SK-N-SH (cell line): ENCODE measurements around the gene CDH15. TPM values are rescaled to one million over a fixed set of nuclear protein-coding genes. Genes with fewer than 3 reads are reported as not detected.
"Not testable (repeated sequence)": the region's sequence is repeated elsewhere in the genome, so short reads cannot be mapped to it uniquely, and the experiment has no call there.

Experiments used
- CTCF ChIA-PET: fragments of 300-600, 350-600 bp; formaldehyde crosslinking; extraction: SDS; loops from one replicate; lab custom pipeline; 2021; lab: Yijun Ruan, JAX
- POLR2A ChIA-PET: fragments of 350-600 bp; sonication (Branson Sonifier 250); formaldehyde crosslinking; extraction: SDS; loops from one replicate; lab custom pipeline; 2020; ENCODE audit warnings: antibody characterized with exemption, inconsistent platforms; lab: Yijun Ruan, JAX
- DNase-seq: peaks from one replicate; pipeline ENCODE4 v3.0.0; 2012
- H2AFZ ChIP-seq: fragments of 200-600 bp; sonication (generic); 2 replicates; pipeline ENCODE4 v1.8.1; 2016; ENCODE audit warnings: antibody characterized with exemption, mild to moderate bottlenecking, low read depth
- H3F3A ChIP-seq: fragments of 200-600 bp; sonication (generic); replicated peaks from 2 replicates; pipeline ENCODE3; 2016; ENCODE audit warnings: antibody characterized with exemption, mild to moderate bottlenecking; ENCODE audit not compliant: insufficient read depth
- H3K27ac ChIP-seq, 2 experiments: fragments of 200-500 bp in 1 of 2; fragments of 200-600 bp in 1 of 2; sonication (Bioruptor generic) in 1 of 2; sonication (generic), shearing (Covaris generic) in 1 of 2; 2 replicates each; pipeline versions ENCODE4 v1.5.1 to v1.6.1; 2014 to 2016; ENCODE audit warnings: low read depth in 2 of 2, inconsistent platforms in 1 of 2, low read length in 1 of 2, mild to moderate bottlenecking in 1 of 2, mixed read lengths in 1 of 2
- H3K27me3 ChIP-seq: fragments of 200-600 bp; sonication (generic), shearing (Covaris generic); 2 replicates; pipeline ENCODE4 v1.6.1; 2016; ENCODE audit warnings: mixed run types; ENCODE audit not compliant: insufficient read depth
- H3K36me3 ChIP-seq, 2 experiments: fragments of 200-500 bp in 1 of 2; fragments of 200-600 bp in 1 of 2; sonication (Bioruptor generic) in 1 of 2; sonication (generic) in 1 of 2; replicated peaks in 1 of 2; 2 replicates each; pipeline versions ENCODE3 to v1.5.1; 2014 to 2016; ENCODE audit warnings: low read length in 1 of 2, mild to moderate bottlenecking in 1 of 2; ENCODE audit not compliant: insufficient read depth in 2 of 2, control insufficient read depth in 1 of 2
- H3K4me1 ChIP-seq, 2 experiments: fragments of 200-500 bp in 1 of 2; fragments of 200-600 bp in 1 of 2; sonication (Bioruptor generic) in 1 of 2; sonication (generic), shearing (Covaris generic) in 1 of 2; 2 replicates each; pipeline versions ENCODE4 v1.5.1 to v1.6.1; 2014 to 2016; ENCODE audit warnings: low read depth in 1 of 2, low read length in 1 of 2, mixed run types in 1 of 2; ENCODE audit not compliant: insufficient read depth in 2 of 2, control insufficient read depth in 1 of 2
- H3K4me2 ChIP-seq: fragments of 200-600 bp; sonication (generic), shearing (Covaris generic); 2 replicates; pipeline ENCODE4 v1.6.1; 2017; ENCODE audit warnings: mixed run types
- H3K4me3 ChIP-seq, 2 experiments: fragments of 200-500 bp in 1 of 2; fragments of 200-600 bp in 1 of 2; sonication (Bioruptor generic) in 1 of 2; sonication (generic), shearing (Covaris generic) in 1 of 2; 2 replicates each; pipeline versions ENCODE4 v1.5.1 to v1.8.1; 2014 to 2016; ENCODE audit warnings: low read depth in 2 of 2, inconsistent platforms in 1 of 2, low read length in 1 of 2, mild to moderate bottlenecking in 1 of 2, mixed read lengths in 1 of 2, moderate library complexity in 1 of 2
- H3K79me2 ChIP-seq: fragments of 200-600 bp; sonication (generic); 2 replicates; pipeline ENCODE4 v1.8.1; 2017; ENCODE audit warnings: mild to moderate bottlenecking; ENCODE audit not compliant: insufficient read depth
- H3K9ac ChIP-seq: fragments of 200-600 bp; sonication (generic); 2 replicates; pipeline ENCODE4 v1.6.1; 2017; ENCODE audit warnings: mixed run types
- H3K9me2 ChIP-seq: fragments of 200-600 bp; sonication (generic); 2 replicates; pipeline ENCODE4 v1.6.1; 2017; ENCODE audit warnings: mixed run types
- H3K9me3 ChIP-seq: fragments of 200-600 bp; sonication (generic); 2 replicates; pipeline ENCODE4 v1.6.1; 2017; ENCODE audit warnings: mixed run types, mild to moderate bottlenecking, moderate library complexity
- H4K20me1 ChIP-seq: fragments of 200-600 bp; sonication (generic); 2 replicates; pipeline ENCODE4 v1.6.1; 2017; ENCODE audit warnings: mild to moderate bottlenecking, mixed run types; ENCODE audit not compliant: insufficient read depth
- ELF1 ChIP-seq: IDR thresholded peaks from 2 replicates; pipeline ENCODE4 v1.4.0; 2012
- EZH2phosphoT487 ChIP-seq: fragments of 200-600 bp; sonication (generic); IDR thresholded peaks from 2 replicates; pipeline ENCODE4 v1.6.1; 2017; ENCODE audit warnings: low read depth, mixed run types, mild to moderate bottlenecking, antibody characterized with exemption, moderate library complexity, borderline replicate concordance
- FOXM1 ChIP-seq: IDR thresholded peaks from 2 replicates; pipeline ENCODE4 v1.4.0; 2012; ENCODE audit warnings: low read depth, mild to moderate bottlenecking
- GATA2 ChIP-seq: sonication (generic); formaldehyde crosslinking; IDR thresholded peaks from 2 replicates; pipeline ENCODE4 v1.5.0; 2020; ENCODE audit warnings: mild to moderate bottlenecking, missing genetic modification reagents
- NFIC ChIP-seq: IDR thresholded peaks from 2 replicates; pipeline ENCODE4 v1.4.0; 2012; ENCODE audit warnings: borderline replicate concordance
- NRF1 ChIP-seq: IDR thresholded peaks from 2 replicates; pipeline ENCODE4 v1.6.1; 2012; ENCODE audit warnings: low read depth, mild to moderate bottlenecking, low read length
- WGBS: methylation state at CpG from one replicate; pipeline ENCODE4 v1.1.6; 2017; ENCODE audit warnings: low lambda C conversion rate; 5-methylcytosine and 5-hydroxymethylcytosine counted together
- polyA plus RNA-seq, 3 experiments: library from polyadenylated mRNA; depleted of rRNA; stranded (reverse); fragments of >200 nt; gene quantifications; 2 replicates each; pipeline ENCODE4 v1.2.3, GENCODE V29; 2012

CDH15 gene
- polyA plus RNA-seq, 1 of the 3 experiments (the other 2 are of a cell fraction), result 0.03 TPM

DNA sequence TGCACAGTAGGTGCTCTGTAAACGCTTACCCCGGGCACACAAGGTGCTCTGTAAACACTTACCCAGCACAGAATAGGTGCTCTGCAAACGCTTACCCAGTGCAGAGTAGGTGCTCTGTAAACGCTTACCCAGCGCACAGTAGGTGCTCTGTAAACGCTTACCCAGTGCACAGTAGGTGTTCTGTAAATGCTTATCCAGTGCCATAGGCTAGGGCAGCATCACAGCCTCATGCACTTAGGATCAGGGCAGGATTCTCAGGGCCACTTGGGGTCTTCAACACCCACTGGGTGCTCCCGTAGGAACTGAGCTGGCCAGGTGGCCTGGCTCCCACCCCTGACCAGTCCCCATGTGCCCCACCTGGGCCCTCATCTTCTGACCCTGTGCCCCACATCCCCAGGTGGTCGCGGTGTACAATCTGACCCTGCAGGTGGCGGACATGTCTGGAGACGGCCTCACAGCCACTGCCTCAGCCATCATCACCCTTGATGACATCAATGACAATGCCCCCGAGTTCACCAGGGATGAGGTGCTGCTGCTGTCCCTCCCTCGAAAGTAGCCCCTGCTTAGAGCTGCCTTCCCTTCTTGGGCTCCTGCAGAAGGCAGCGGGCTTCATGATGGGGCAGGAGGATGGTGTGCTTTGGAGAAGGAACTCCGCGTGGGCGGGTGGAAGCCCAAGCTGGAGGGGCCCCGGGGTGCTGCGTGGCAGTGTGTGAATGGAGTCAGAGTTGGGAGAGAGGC is 15.7 kb downstream of the CDH15 start:
- no peak for TF ChIP-seq NFIC
- Histone ChIP-seq H3K27ac (no peak overlapping the region), H3K9me2 (no peaks in the 10 kb centered on the region), H3K4me3 (no peak overlapping the region), H3K9me3 (no peaks in the 10 kb centered on the region), H3K36me3 (no peaks in the 10 kb centered on the region), H3K27me3 (peaks cover 39% of the 10 kb centered on the region), H3K79me2 (no peaks in the 10 kb centered on the region), H3K4me1 (peaks cover 0 to 11% of the 10 kb centered on the region in 2 experiments; a peak in 1 of 4 replicates), H3F3A (peaks cover 23% of the 10 kb centered on the region), H3K9ac (no peak overlapping the region), H4K20me1 (peaks cover 10% of the 10 kb centered on the region; the same call in 1 of the 2 replicates), H2AFZ (no peak overlapping the region), H3K4me2 (no peak overlapping the region)
- no peak for DNase-seq
- WGBS, result 32% methylated on average over 13 of the region's 19 CpGs
- POLR2A ChIA-PET, result no interaction called here
- CTCF ChIA-PET, result interaction anchor here (1.2 kb wide), 1 partner anchor 20 kb away, joined by 5 read pairs; no protein-coding TSS in a partner anchor

DNA sequence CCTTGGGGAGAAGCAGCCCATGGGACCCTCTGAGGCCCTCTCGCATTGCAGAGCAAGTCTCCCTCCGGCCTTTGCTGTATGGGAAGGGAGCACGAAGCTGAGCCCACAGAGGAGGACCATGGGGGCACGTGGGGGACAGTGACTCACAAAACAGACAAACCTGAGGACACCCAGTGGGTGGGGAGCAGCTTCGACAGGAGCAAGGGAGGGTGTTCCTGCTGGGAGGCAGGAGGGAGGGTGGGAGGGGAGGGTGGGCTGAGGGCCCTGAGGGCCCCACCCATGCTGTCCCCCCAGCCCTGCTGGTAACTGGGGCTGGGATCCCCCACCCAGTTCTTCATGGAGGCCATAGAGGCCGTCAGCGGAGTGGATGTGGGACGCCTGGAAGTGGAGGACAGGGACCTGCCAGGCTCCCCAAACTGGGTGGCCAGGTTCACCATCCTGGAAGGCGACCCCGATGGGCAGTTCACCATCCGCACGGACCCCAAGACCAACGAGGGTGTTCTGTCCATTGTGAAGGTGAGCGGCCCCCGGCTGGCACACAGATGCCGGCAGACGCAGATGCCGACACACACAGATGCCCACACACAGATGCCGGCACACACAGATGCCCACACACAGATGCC is 16.3 kb downstream of the CDH15 start:
- Histone ChIP-seq H3F3A (peaks cover 23% of the 10 kb centered on the region), H3K79me2 (no peaks in the 10 kb centered on the region), H3K9ac (no peak overlapping the region), H3K4me3 (no peak overlapping the region), H3K36me3 (no peaks in the 10 kb centered on the region), H4K20me1 (peaks cover 10% of the 10 kb centered on the region; the same call in 1 of the 2 replicates), H3K9me3 (no peaks in the 10 kb centered on the region), H3K4me1 (peaks cover 0 to 12% of the 10 kb centered on the region in 2 experiments; a peak in 1 of 4 replicates), H3K27me3 (peaks cover 32% of the 10 kb centered on the region), H2AFZ (no peak overlapping the region), H3K9me2 (no peaks in the 10 kb centered on the region), H3K27ac (no peak overlapping the region), H3K4me2 (no peak overlapping the region)
- ChIA-PET CTCF (interaction anchor here (1.2 kb wide), 1 partner anchor 21 kb away, joined by 5 read pairs; no protein-coding TSS in a partner anchor), POLR2A (no interaction called here)
- whole genome bisulfite sequencing, result 33% methylated on average over 11 of the region's 19 CpGs
- DNase-seq, result no peak
- TF ChIP-seq GATA2 (CRISPR knock-in tag) (no peak), EZH2phosphoT487 (no peak), ELF1 (no peak), FOXM1 (no peak), NRF1 (no peak)

DNA sequence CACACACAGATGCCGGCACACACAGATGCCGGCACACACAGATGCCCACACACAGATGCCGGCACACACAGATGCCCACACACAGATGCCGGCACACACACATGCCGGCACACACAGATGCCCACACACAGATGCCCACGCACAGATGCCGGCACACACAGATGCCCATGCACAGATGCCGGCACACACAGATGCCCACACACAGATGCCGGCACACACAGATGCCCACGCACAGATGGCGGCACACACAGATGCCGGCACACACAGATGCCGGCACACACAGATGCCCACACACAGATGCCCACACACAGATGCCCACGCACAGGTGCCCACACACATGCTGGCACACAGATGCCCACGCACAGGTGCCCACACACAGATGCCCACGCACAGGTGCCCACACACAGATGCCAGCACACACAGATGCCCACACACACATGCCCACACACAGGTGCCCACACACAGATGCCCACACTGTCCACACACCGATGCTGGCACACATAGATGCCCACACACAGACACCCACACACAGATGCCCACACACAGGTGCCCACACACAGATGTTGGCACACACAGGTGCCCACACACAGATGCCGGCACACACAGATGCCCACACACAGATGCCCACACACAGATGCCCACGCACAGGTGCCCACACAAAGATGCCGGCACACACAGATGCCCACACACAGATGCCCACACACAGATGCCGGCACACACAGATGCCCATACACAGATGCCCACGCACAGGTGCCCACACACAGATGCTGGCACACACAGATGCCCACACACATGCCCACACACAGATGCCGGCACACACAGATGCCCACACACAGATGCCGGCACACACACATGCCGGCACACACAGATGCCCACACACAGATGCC is 17.2 kb downstream of the CDH15 start:
- 59% methylated on average over 15 of the region's 25 CpGs for WGBS
- POLR2A ChIA-PET, H3K27ac ChIP-seq: not testable (repeated sequence)

More for the DNA sequence above, 17.2 kb downstream of the CDH15 start:
- H3K4me2 ChIP-seq, CTCF ChIA-PET, DNase-seq, H3K9ac ChIP-seq, H3K4me3 ChIP-seq, H3K36me3 ChIP-seq, H3K9me2 ChIP-seq, H3K9me3 ChIP-seq, H3K79me2 ChIP-seq, H2AFZ ChIP-seq: not testable (repeated sequence)
- H4K20me1 ChIP-seq, result peaks cover 10% of the 10 kb centered on the region; the same call in 1 of the 2 replicates
- H3K27me3 ChIP-seq, result peaks cover 24% of the 10 kb centered on the region
- peaks cover 0 to 15% of the 10 kb centered on the region in 2 experiments; a peak in 1 of 4 replicates for H3K4me1 ChIP-seq
- H3F3A ChIP-seq, result peaks cover 23% of the 10 kb centered on the region
